Measurements from ENCODE around the gene UPP2.

UPP2 gene

GRCh38 chr2:158134655-158135054, 33.0 kb downstream of the UPP2 start:
- Histone ChIP-seq H3K9me3 (ENCODE audit: severe bottlenecking) (no peaks in the 10 kb centered on the region), H3K36me3 (no peaks in the 10 kb centered on the region), H3K27me3 (ENCODE audit: insufficient read depth, low read depth, severe bottlenecking) (no peaks in the 10 kb centered on the region), H3K4me3 (ENCODE audit: low read depth, low read length) (no peak overlapping the region), H3K27ac (no peak overlapping the region)
- DNase-seq, result no peak
- no peak for TF ChIP-seq CTCF (IDR thresholded peaks at IDR 0.05; ENCODE audit: low read depth, low read length)

- TF ChIP-seq CTCF (IDR thresholded peaks at IDR 0.05; ENCODE audit: low read depth, low read length), result no peak
- no peak for DNase-seq
These were observed 33.4 kb downstream of the UPP2 start for GRCh38 chr2:158135096-158135495.

GRCh38 chr2:158138255-158138654, 36.6 kb downstream of the UPP2 start:
- no peak for TF ChIP-seq CTCF (IDR thresholded peaks at IDR 0.05; ENCODE audit: low read depth, low read length)
- H3K36me3 ChIP-seq, result no peaks in the 10 kb centered on the region
- no peak for DNase-seq
- no peaks in the 10 kb centered on the region for H3K9me3 ChIP-seq (ENCODE audit: severe bottlenecking)
- no peaks in the 10 kb centered on the region for H3K27me3 ChIP-seq (ENCODE audit: insufficient read depth, low read depth, severe bottlenecking)
- no peak overlapping the region for H3K4me3 ChIP-seq (ENCODE audit: low read depth, low read length)
- H3K27ac ChIP-seq, result no peak overlapping the region

More at GRCh38 chr2:158135096-158135495, 33.4 kb downstream of the UPP2 start:
- Histone ChIP-seq H3K9me3 (ENCODE audit: severe bottlenecking) (no peaks in the 10 kb centered on the region), H3K27me3 (ENCODE audit: insufficient read depth, low read depth, severe bottlenecking) (no peaks in the 10 kb centered on the region), H3K36me3 (no peaks in the 10 kb centered on the region), H3K4me3 (ENCODE audit: low read depth, low read length) (no peak overlapping the region), H3K27ac (no peak overlapping the region)

- no peak for TF ChIP-seq CTCF (IDR thresholded peaks at IDR 0.05; ENCODE audit: low read depth, low read length)
- no peak overlapping the region for H3K27ac ChIP-seq
- no peaks in the 10 kb centered on the region for H3K36me3 ChIP-seq
- H3K27me3 ChIP-seq (ENCODE audit: insufficient read depth, low read depth, severe bottlenecking), result no peaks in the 10 kb centered on the region
- no peaks in the 10 kb centered on the region for H3K9me3 ChIP-seq (ENCODE audit: severe bottlenecking)
- DNase-seq, result no peak
- no peak overlapping the region for H3K4me3 ChIP-seq (ENCODE audit: low read depth, low read length)
These were observed 38.5 kb downstream of the UPP2 start for GRCh38 chr2:158140201-158140600.

GRCh38 chr2:158142165-158142564, 40.5 kb downstream of the UPP2 start:
- H3K27ac ChIP-seq, result no peak overlapping the region
- H3K36me3 ChIP-seq, result no peaks in the 10 kb centered on the region
- H3K4me3 ChIP-seq (ENCODE audit: low read depth, low read length), result no peak overlapping the region
- TF ChIP-seq CTCF (IDR thresholded peaks at IDR 0.05; ENCODE audit: low read depth, low read length), result no peak
- no peaks in the 10 kb centered on the region for H3K9me3 ChIP-seq (ENCODE audit: severe bottlenecking)
- no peak for DNase-seq
- no peaks in the 10 kb centered on the region for H3K27me3 ChIP-seq (ENCODE audit: insufficient read depth, low read depth, severe bottlenecking)

- Histone ChIP-seq H3K27me3 (ENCODE audit: insufficient read depth, low read depth, severe bottlenecking) (no peaks in the 10 kb centered on the region), H3K9me3 (ENCODE audit: severe bottlenecking) (no peaks in the 10 kb centered on the region), H3K4me3 (ENCODE audit: low read depth, low read length) (no peak overlapping the region), H3K36me3 (no peaks in the 10 kb centered on the region), H3K27ac (no peak overlapping the region)
- DNase-seq, result no peak
- TF ChIP-seq CTCF (IDR thresholded peaks at IDR 0.05; ENCODE audit: low read depth, low read length), result no peak
These were observed 41.1 kb downstream of the UPP2 start for GRCh38 chr2:158142568-158143332.

Data from WERI-Rb-1 (cell line).